HG03460 (cell line): ENCODE measurements around the gene TMEM14C.

ENCODE experiments used
- ATAC-seq: cut with Tn5 transposase; IDR thresholded peaks from one replicate; pipeline ENCODE4 v1.9.1; 2021; ENCODE audit not compliant: unreplicated experiment

Gene TMEM14C

DNA sequence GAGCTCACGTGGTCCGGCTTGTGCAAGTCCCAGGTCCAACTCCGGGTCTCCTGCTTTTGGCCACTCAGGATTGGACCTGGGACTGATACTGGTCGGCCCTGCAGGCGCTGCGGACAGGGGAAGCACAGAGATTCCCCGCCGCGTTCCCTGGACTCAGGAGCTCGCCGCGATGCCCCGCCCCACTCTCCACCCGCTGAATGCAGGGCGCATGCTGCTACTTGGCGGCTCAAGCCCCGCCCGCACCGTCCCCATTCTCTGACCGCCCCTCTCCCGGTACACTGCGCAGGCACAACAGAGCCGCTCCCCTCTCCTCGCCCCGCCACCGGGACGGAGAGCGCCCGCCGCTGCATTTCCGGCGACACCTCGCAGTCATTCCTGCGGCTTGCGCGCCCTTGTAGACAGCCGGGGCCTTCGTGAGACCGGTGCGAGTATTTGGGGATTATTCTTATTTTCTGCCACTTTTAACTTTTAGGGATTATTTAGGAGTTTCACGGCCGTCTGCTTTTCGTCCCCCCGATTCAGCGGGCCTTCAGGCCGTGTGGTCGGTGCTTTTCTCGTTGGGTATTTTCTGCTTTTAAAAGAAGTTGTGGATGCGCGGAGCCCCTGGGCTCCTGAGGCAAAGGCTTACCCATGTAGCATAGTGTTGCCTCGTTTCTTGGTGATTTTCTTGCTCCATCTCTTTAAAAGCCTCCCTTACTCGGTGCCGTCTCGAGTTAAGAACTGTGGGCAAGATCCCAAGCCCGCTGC lies at the start of gene TMEM14C:
TSS of gene TMEM14C (plus strand) at position 251 of the 747 bp plus-strand sequence. CDS start 1,544 bp downstream, outside the sequence.
- peak; percentile 98 for ATAC-seq

DNA sequence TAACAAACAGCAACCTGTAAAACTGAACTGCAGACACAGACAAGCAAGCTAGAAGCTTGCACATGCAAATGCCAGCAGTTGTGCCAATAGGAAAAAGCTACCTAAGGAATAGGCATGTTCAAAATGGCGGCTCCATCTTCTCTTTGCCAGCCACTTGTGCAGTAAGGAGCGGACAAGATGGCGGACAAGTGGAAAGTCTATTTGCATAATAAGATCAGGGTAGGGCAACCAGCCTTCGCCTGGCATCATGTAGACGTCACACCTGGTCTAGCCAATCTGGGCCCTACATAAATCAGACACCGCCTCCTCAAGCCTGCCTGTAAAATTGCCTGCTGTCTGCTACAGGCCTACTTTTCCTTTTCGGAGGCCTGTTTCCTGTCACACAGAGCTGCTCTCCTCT lies 46.5 kb upstream of the TMEM14C start:
- ATAC-seq = no peak

DNA sequence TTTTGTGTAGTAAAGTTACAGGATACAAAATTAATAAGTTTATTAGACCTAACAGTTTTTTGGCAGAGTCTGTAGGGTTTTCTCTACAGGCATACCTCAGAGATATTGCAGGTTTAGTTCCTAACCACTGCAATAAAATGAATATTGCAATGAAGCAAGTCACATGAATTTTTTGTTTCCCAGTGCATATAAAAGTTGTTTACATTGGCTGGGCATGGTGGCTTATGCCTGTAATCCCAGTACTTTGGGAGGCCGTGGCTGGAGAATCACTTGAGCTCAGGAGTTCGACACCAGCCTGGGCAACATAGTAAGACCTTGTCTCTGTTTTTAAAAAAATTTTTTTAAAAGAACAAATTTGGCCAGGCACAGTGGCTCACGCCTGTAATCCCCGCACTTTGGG lies 44.4 kb upstream of the TMEM14C start:
- ATAC-seq = no peak

- no peak for ATAC-seq
These were observed 41.1 kb upstream of the TMEM14C start for GRCh38 chr6:10681795-10682194.

- no peak for ATAC-seq
These were observed 40.4 kb upstream of the TMEM14C start for GRCh38 chr6:10682355-10682988.

DNA sequence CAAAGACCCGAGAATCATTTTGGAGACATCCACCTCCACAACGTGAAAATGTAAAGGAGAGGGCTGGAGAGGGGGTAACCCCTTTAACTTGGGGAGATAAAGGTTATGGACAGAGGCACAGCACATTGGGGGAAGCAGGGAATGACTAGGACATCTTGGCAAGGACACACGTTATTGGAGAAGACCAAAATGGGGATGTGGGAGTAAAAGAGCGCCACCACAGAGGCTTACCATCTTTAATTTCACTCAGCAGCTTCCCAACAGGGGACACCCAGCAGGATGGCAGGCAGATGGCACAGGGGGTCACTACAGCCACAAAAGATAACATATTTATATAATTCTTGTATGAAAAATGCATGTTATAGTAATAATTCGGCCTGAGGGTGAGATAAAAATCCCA lies 38.3 kb upstream of the TMEM14C start:
- no peak for ATAC-seq

DNA sequence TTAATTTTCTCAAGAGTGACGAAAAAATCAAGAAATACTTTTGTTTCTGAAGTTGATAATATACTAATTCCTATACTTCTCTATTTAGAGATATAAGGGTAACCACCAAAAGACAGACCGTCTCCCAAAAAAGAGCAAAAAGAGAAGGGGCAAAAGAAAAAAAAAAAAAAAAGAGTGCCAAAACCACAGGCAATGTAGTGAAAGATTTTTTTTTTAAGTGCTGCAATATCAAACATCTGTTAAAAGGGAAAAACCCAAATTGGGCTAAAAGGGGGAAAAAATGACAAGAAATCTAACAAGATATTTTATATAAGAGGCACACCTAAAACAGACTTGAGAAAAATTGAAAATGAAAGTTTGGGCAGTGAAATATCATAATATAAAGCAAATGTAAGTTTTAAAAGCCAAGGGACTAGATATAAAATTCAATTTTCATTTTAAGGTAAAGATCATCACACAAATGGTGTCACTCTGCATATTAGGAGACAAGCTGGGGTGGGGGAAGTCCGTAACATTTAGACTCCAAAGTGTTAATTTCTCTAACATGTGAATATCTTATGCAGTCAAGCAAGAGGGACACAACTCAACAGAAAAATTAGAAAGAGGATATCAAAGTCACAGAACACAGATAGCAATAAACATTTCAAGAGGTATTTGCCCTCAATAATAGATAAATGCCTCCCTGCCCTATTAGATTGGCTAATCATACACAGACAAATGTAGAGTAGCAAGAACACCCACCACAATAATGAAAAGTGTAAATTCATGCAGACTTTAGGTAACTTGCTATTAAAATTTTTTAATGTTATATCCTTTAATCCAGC lies 37.6 kb upstream of the TMEM14C start:
- ATAC-seq = no peak

DNA sequence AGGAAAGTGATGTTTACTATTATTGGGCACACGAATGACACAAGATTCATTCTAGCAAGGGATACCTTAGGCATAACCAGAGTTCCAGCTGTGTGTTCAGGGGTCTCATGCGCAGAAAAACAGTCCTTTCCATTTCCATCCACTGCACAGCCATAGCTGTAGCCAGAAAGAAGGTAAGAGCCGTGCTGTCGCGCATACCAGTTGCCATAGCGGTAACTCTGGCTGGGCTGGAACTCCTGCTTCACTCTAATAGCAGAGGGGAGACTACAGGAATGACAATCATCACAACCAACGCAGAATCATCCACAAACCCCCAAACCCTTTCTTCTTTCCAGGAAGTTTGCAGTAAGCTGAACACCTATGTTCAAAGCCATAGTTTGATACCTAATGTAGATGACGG lies 36.0 kb upstream of the TMEM14C start:
- no peak for ATAC-seq

DNA sequence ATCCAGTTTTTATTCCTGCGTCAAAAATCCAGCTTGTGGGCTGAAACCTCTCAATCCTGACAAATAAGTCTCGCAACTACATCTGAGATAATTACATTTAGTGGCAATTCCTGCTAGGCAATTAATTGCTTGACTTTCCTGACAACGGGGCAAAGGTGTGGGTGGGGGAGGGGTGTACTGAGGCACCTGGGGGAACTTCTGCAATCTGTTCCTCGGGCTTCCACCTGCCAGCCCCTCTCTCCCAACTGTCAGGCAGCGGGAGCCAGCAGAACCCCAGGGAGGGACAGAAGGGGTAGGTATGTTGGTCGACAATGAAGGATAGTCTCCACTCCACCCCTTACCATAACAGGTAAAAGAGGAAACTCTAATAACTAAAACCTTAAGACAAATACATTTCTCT lies 35.3 kb upstream of the TMEM14C start:
- ATAC-seq = no peak

GRCh38 chr6:10690651-10691445 lies 32.0 kb upstream of the TMEM14C start:
- ATAC-seq = no peak

DNA sequence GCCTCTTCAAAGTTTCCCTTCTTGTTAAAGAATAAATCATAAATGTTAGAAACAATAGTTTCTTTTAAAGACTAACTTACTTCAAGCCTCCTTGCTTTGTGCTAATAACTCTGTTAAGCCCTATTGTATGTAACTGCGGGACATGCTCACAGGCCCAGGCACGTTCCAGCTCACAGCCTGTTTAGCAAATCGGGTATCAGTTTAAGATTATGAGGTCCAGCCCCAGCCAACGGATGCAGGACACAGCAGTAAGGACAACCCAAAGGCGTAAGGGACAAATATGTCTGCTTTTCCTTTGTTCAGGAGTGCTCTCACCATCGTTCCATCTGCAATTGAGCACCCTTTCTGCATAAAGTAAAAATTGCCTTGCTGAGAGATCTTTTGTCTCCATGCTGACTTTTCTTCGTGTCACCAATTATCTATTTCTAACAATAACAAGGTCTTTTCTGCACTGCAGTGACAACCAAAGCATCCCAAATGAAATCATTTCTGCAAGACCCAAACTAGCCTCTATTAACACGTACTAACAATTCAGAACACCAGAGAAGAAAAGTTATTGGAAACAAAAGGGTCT lies 29.8 kb upstream of the TMEM14C start:
- ATAC-seq = no peak

GRCh38 chr6:10694302-10695085 lies 28.4 kb upstream of the TMEM14C start, which contains the start of the genes C6orf52 and PAK1IP1:
Gene C6orf52 (minus strand): TSS chr6:10694616. CDS start chr6:10687550, 7,066 bp downstream.
Gene PAK1IP1 (plus strand): TSS chr6:10694972. CDS start chr6:10694986, 14 bp downstream.
- ATAC-seq = peak; percentile 98

DNA sequence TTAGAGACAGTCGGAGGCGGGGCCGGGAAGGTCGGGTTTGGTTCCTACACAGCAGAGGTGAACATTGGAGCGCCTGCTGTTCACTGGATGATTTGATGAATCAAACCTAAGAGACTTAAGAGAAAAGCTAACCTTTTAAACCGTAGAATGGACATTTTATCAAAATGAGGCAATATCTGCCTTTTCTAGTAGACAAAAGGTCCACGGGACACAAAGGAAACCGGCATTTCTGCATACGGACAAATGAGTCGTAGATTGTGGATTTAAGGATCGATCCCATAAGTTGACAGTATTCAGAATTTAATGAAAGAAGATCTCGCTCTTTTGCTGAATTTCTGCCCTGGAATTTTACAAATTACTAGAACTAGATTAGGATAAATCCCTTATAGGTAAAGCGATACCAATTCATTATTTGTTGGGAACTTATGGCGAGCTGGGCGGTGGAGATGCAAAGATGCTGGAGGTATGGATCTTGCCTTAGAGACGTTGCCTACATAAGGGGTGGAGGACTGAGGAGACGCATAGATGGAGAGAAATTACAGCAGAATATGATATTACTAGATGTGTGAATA lies 27.7 kb upstream of the TMEM14C start:
- no peak for ATAC-seq

DNA sequence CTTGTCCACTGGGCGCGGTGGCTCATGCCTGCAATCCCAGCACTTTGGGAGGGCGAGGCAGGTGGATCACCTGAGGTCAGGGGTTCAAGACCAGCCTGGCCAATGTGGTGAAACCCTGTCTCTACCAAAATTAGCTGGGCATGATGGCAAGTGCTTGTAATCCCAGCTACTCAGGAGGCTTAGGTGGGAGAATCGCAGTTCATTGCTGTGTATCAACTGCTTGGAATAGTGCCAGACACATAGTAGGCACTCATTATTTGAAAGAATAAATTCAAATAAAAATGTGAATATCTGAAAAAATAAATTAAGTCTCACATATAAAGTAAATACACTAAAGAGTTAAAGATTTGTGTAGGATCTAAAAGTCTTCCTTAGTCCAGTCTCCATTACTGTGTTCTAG lies 26.2 kb upstream of the TMEM14C start:
- no peak for ATAC-seq

DNA sequence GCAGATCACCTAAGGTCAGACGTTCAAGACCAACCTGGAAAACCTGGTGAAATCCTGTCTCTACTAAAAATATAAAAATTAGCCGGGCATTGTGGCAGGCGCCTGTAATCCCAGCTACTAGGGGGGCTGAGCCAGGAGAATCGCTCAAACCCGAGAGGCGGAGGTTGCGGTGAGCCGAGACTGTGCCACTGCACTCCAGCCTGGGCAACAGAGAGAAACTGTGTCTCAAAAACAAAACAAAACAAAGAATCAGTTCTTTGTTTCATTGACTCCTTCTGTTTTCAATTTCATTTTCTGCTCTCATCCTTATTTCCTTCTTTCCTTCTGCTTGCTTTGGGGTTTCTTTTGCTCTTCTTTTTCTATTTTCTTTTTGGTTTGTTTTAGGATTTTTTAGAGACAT lies 8.9 kb upstream of the TMEM14C start:
- ATAC-seq = no peak

DNA sequence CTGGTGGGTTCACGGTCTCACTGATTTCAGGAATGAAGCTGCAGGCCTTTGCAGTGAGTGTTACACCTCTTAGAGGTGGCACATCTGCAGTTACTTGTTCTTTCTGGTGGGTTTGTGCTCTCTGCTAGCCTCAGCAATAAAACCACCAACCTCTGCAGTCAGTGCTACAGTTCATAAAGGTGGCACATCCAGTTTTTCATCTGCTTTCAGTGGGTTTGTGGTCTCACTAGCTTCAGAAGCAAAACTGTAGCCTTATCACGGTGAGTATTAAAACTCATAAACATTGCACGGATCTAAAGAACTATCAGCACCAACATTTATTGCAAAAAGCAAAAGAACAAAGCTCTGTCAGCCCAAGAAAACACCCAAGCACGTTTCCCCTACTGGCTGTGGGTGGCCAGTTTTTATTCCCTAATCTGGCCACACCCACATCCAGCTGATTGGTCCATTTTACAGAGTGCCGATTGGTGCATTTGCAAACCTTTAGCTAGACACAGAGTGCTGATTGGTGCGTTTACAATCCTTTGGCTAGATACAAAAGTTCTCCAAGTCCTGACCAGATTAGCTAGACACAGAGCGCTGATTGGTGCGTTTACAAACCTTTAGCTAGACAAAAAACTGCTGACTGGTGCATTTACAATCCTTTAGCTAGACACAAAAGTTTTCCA lies 3.4 kb upstream of the TMEM14C start:
- no peak for ATAC-seq

DNA sequence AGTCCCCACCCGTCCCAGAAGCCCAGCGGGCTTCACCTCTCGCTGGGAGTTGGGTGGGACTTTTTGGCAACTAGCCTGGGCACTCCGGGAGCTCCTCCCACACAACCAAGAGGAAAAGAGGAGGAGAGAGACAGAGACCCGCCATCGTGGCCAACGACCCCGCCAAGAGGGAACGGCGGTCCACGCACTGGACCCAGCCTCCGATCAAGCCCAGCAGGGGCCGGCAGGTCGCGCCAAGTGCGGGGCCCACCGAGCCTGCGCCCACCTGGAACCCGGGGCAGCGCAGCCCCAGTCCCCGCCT lies 3.0 kb upstream of the TMEM14C start:
- no peak for ATAC-seq

GRCh38 chr6:10720265-10720959 lies 2.5 kb upstream of the TMEM14C start:
- no peak for ATAC-seq
